ENCODE data around the gene MAPK1IP1L.
"Not testable (repeated sequence)": the region's sequence is repeated elsewhere in the genome, so short reads cannot be mapped to it uniquely, and the experiment has no call there.

Gene MAPK1IP1L

DNA sequence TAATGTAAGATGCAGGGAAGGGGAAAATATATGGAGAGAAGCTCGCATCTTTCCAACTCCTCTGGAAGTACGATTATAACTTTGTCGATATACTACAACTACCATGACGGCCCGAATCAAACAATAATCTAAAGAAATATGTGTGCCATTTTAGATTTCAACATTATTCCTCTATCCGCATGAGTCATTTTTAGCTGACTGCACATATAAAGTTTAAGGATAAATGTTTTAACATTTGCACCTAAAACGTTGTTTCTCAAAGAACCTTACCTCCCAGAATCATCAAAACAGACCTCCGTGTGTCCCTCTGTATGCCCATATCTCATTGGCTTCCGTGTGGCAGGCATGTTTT is 25.0 kb upstream of the MAPK1IP1L start:
- TF ChIP-seq, protein P1, sequence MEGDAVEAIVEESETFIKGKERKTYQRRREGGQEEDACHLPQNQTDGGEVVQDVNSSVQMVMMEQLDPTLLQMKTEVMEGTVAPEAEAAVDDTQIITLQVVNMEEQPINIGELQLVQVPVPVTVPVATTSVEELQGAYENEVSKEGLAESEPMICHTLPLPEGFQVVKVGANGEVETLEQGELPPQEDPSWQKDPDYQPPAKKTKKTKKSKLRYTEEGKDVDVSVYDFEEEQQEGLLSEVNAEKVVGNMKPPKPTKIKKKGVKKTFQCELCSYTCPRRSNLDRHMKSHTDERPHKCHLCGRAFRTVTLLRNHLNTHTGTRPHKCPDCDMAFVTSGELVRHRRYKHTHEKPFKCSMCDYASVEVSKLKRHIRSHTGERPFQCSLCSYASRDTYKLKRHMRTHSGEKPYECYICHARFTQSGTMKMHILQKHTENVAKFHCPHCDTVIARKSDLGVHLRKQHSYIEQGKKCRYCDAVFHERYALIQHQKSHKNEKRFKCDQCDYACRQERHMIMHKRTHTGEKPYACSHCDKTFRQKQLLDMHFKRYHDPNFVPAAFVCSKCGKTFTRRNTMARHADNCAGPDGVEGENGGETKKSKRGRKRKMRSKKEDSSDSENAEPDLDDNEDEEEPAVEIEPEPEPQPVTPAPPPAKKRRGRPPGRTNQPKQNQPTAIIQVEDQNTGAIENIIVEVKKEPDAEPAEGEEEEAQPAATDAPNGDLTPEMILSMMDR (IDR thresholded peaks at IDR 0.05), result no peak

DNA sequence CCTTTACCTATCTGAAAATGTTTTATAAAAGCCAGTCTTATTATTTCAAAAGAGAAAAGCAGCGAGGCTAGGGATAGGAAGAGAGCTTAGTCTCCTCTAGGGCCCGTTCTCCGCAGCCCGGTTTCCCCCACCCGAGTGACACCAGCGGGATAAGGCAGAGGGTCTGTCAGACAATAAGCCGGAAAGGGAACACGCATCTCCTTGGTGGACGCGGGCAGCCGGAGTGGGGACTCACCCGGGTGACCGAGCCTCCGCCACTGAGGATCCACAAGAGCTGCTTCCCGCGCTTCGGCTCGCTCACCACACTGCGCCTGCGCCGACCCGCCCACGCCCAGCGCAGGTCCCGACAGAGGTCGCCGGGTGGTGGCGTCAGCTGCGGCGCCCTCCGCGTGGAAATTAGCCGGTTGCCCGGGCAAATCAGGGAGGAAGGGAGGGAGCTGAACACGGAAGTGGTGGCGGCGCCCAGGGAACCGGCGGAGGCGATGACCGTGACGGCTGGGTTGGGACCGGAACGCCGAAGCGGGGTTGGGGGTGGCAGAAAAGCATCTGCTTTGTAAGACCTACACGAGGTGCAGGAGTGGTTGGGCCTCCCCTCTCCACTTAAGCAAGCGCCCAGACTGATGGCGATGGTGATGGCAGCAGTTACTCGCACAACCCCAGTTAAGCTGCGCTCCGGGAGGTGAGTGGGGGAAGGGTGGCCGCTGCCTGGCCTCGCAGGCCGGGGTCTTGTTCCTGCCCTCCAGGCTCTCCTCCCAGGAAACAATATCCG is 24.5 kb upstream of the MAPK1IP1L start, which contains the start of the genes SOCS4 and WDHD1:
TSS of gene SOCS4 (plus strand) at position 444 of the 769 bp plus-strand sequence. CDS start 15,806 bp downstream, outside the sequence.
TSS of gene WDHD1 (minus strand) at position 307 of the 769 bp plus-strand sequence. CDS start 312 bp downstream, outside the sequence.
- H3K4me3 Mint-ChIP-seq, result peak within 1 kb of the TSS; percentile 88
- TF ChIP-seq, protein P1 (IDR thresholded peaks at IDR 0.05), result no peak
- H3K4me1 Mint-ChIP-seq, result peaks cover 58% of the 10 kb centered on the region
- DNase-seq, result peak; percentile 97
- no peaks in the 10 kb centered on the region for H3K27me3 Mint-ChIP-seq (ENCODE audit: low read depth, poor library complexity)
- H3K27ac Mint-ChIP-seq, result peak within 1 kb of the TSS; percentile 98
- H3K36me3 Mint-ChIP-seq (ENCODE audit: low read depth), result peaks cover 17% of the 10 kb centered on the region
- H3K9me3 Mint-ChIP-seq, result no peaks in the 10 kb centered on the region

More for the DNA sequence above, 25.0 kb upstream of the MAPK1IP1L start:
- Mint-ChIP-seq H3K27me3 (ENCODE audit: low read depth, poor library complexity) (no peaks in the 10 kb centered on the region), H3K9me3 (no peaks in the 10 kb centered on the region), H3K36me3 (ENCODE audit: low read depth) (peaks cover 21% of the 10 kb centered on the region), H3K4me3 (peak overlapping the region; percentile 88), H3K4me1 (peaks cover 56% of the 10 kb centered on the region), H3K27ac (peak overlapping the region; percentile 94)
- no peak for DNase-seq

DNA sequence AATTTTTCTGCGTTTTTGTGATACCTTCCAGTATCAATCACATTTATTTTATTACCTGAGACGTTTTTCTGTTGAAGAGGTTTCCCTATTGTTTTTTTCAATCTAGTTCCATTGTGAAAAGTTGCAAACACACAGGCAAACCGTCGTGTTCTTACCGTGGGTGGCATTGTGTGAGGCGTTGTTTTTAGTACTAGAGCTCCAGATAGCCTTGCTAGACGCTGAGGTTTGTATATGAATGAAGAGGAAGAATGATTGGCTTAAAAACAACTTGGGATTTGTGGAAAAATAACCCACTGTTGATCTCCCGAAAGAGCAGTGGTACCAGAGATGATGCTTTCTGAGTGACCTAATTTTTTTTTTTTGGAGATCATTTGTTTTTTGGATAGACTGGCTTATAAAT is 23.4 kb upstream of the MAPK1IP1L start:
- no peak for DNase-seq
- Mint-ChIP-seq H3K27ac (peak overlapping the region; percentile 98), H3K4me1 (peaks cover 58% of the 10 kb centered on the region), H3K4me3 (peak overlapping the region; percentile 88), H3K36me3 (ENCODE audit: low read depth) (peaks cover 21% of the 10 kb centered on the region), H3K9me3 (no peaks in the 10 kb centered on the region), H3K27me3 (ENCODE audit: low read depth, poor library complexity) (no peaks in the 10 kb centered on the region)
- TF ChIP-seq, protein P1 (IDR thresholded peaks at IDR 0.05), result no peak

DNA sequence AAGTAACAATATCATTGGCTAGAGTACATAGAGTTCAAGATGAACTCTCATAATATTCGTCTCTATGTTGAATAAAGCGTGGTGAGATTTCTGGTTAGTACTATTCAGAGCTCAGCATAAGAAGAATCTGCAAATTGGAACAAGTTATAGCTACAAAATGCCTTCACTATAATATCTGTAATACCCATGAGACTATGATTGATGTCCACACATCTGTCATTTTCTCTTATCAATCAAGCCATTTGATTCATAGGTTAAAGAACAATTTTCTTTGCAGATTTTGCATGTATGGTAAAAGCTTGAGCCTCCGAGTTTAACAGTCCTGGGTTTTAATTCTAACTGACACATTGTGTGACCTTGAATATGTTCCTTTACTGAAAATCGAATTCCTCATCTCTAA is 23.0 kb upstream of the MAPK1IP1L start:
- Mint-ChIP-seq H3K27ac (peak overlapping the region; percentile 98), H3K4me1 (peaks cover 58% of the 10 kb centered on the region), H3K9me3 (no peaks in the 10 kb centered on the region), H3K36me3 (ENCODE audit: low read depth) (peaks cover 21% of the 10 kb centered on the region), H3K27me3 (ENCODE audit: low read depth, poor library complexity) (no peaks in the 10 kb centered on the region), H3K4me3 (peak overlapping the region; percentile 88)
- TF ChIP-seq, protein P1 (IDR thresholded peaks at IDR 0.05), result no peak
- DNase-seq, result no peak

DNA sequence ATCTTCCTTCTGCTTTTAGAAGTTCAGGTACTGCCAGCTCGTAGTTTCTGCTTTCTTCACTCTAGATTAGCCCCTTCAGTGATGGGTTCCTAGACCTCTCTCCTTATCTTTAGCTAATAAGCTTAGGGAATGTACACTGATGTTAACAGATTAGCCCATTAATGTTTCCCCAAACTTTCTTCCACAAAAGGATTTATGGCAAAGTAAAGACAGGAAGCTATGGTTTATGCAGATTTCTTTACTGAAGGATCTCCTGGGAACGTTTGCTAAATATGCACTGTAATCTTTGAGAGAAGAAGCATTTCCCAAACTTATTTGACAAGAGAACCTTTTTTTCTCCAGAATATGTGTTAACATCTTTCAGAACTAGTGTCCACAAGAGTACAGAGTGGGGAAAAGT is 20.3 kb upstream of the MAPK1IP1L start:
- Mint-ChIP-seq H3K27me3 (ENCODE audit: low read depth, poor library complexity) (no peaks in the 10 kb centered on the region), H3K27ac (no peak overlapping the region), H3K4me3 (no peak overlapping the region), H3K36me3 (ENCODE audit: low read depth) (peaks cover 40% of the 10 kb centered on the region), H3K4me1 (peaks cover 40% of the 10 kb centered on the region), H3K9me3 (no peaks in the 10 kb centered on the region)
- no peak for DNase-seq
- TF ChIP-seq, protein P1 (IDR thresholded peaks at IDR 0.05), result no peak

DNA sequence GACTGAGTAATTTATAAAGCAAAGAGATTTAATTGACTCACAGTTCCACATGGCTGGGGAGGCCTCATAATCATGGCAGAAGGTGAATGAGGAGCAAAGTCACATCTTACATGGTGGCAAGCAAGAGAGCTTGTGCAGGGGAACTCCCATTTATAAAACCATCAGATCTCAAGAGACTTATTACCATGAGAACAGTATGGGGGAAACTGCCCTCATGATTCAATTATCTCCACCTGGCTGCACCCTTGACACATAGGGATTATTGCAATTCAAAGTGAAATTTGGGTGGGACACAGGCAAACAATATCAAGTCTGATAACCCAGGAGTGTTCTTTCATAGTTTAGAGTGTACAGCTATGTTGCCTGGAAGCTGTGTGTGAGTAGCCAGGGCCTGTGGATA is 13.5 kb upstream of the MAPK1IP1L start:
- H3K36me3 Mint-ChIP-seq (ENCODE audit: low read depth), result peaks cover 79% of the 10 kb centered on the region
- H3K4me1 Mint-ChIP-seq; H3K27ac Mint-ChIP-seq; H3K4me3 Mint-ChIP-seq; H3K9me3 Mint-ChIP-seq; DNase-seq; H3K27me3 Mint-ChIP-seq (ENCODE audit: low read depth, poor library complexity): not testable (repeated sequence)

Data from nephron progenitor cell (in vitro differentiated cells).